Fibroblast of mammary gland (primary cell): ENCODE data around the gene ARRDC1.

ENCODE experiments used
- DNase-seq: peaks from one replicate; pipeline ENCODE4 v3.0.0-alpha.2; 2010; ENCODE audit warnings: low read depth
- H3K4me3 ChIP-seq: 2 replicates; pipeline ENCODE4 v1.5.1; 2011; ENCODE audit warnings: low read depth, mild to moderate bottlenecking, low read length, moderate library complexity; ENCODE audit not compliant: control insufficient read depth
- TF ChIP-seq, protein P1 (sequence below): conservative IDR thresholded peaks from 2 replicates; pipeline ENCODE4 v1.5.1; 2011; ENCODE audit warnings: low read depth, low read length, inconsistent platforms; ENCODE audit not compliant: control insufficient read depth, insufficient read depth

Gene ARRDC1

DNA sequence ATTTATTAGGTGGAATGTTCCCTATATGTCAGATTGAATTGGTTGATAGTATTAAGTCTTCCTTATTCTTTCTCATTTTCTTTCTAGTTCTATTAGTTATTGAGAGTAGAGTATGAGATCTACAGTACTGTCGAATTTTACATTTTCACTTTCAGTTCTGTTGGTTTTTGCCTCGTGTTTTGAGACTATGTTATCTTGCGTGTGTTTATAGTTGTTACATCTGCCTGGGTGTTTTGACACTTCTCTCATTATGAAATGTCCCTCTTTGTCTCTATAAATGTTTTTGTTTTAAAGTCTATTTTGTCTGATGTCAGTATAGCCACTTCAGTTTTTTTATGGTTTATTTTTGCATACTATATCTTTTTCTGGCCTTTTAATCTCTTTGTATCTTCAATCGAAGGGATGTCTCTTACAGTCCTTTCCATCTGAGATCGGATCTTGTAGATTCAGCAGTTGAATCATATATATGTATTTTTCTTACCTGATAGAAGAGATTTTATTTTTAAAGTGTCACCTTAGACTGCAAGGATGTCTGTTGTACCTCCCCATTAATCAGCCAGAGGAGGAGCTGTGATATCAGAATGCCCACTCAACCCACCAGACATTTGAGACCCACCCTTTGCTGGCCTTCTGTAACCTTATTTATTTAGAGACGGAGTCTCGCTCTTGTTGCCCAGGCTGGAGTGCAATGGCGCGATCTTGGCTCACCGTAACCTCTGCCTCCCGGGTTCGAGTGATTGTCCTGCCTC lies 34.0 kb downstream of the ARRDC1 start:
- TF ChIP-seq, protein P1, sequence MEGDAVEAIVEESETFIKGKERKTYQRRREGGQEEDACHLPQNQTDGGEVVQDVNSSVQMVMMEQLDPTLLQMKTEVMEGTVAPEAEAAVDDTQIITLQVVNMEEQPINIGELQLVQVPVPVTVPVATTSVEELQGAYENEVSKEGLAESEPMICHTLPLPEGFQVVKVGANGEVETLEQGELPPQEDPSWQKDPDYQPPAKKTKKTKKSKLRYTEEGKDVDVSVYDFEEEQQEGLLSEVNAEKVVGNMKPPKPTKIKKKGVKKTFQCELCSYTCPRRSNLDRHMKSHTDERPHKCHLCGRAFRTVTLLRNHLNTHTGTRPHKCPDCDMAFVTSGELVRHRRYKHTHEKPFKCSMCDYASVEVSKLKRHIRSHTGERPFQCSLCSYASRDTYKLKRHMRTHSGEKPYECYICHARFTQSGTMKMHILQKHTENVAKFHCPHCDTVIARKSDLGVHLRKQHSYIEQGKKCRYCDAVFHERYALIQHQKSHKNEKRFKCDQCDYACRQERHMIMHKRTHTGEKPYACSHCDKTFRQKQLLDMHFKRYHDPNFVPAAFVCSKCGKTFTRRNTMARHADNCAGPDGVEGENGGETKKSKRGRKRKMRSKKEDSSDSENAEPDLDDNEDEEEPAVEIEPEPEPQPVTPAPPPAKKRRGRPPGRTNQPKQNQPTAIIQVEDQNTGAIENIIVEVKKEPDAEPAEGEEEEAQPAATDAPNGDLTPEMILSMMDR: no peak
- DNase-seq: peak; percentile 23
- no peak overlapping the region for H3K4me3 ChIP-seq

DNA sequence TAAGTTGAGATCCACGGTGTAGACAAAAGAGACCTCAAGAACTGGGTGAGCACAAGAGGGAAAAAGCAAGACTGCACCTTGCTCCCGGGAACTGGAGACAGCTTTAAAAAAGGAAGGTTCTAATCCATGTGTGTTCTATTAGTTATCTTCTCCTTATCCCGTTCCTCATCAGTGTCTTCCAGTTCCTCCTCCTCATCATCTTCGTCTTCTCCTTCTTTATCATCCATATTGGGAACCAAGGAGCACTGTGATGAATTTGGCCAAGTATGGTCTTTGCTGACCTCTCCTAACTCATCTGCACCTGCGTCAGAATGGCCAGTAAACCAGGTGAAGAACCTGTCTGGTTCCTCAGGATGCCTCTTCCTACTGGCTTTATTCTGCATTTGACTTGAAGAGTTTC lies 35.4 kb downstream of the ARRDC1 start:
- no peak overlapping the region for H3K4me3 ChIP-seq
- TF ChIP-seq, protein P1: no peak
- no peak for DNase-seq

DNA sequence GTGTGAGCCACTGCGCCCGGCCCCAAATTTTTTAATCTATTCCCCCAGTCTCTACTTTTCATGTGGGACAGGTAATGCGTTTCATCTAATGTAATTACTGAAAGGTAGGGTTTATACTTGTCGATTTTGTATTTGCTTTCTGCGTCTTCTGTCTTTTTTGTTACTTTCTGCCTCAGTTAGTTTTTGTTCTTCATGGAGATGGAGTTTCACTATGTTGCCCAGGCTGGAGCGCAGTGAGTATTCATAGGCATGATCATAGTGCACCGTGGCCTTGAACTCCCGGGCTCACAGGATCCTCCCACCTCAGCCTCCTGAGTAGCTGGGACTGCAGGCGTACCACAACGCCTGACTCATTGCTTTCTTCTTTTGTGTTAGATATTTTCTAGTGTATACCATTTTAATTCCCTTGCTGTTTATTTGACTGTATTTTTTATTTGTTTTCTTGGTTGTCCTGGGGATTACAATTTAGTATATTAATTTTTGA lies 36.7 kb downstream of the ARRDC1 start:
- DNase-seq: no peak
- TF ChIP-seq, protein P1: no peak

DNA sequence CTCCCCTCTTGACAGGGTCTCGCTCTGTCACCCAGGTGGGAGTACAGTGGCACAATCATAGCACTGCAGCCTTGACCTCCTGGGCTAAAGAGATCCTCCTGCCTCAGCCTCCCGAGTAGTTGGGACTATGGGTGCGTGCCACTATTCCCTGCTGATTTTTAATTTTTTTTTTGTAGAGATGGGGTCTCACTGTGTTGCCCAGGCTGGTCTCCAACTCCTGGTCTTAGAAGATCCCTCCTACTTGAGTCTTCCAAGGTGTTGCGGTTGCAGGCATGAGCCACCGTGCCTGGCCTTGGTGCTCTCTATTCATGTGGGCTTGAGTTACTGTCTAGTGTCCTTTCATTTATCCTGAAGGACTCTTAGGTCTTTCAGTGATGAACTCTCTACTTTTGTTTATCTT lies 37.4 kb downstream of the ARRDC1 start:
- H3K4me3 ChIP-seq: no peak overlapping the region
- TF ChIP-seq, protein P1: no peak

More for the DNA sequence above, 36.7 kb downstream of the ARRDC1 start:
- no peak overlapping the region for H3K4me3 ChIP-seq

DNA sequence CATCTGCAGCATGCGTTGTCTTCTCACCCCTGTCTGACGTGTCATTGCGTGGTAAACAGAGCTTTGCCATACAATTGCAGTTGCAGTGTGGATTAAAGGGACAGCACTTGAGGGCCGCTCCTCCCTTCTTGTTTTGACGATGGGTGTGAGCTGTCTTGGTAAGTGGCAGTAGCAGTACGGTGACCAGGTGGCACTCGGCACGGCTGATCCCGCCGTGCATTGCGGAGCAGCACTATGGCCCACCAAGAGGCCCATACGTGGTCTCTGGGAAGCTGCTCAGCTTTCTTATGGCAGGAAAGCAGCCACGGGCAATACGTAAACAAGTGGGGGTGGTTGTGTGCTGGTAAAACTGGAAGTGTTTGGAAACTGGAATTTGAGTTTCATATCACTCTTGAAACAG lies 38.4 kb downstream of the ARRDC1 start:
- H3K4me3 ChIP-seq: no peak overlapping the region
- TF ChIP-seq, protein P1: no peak
- DNase-seq: no peak

More for the DNA sequence above, 37.4 kb downstream of the ARRDC1 start:
- DNase-seq: no peak

DNA sequence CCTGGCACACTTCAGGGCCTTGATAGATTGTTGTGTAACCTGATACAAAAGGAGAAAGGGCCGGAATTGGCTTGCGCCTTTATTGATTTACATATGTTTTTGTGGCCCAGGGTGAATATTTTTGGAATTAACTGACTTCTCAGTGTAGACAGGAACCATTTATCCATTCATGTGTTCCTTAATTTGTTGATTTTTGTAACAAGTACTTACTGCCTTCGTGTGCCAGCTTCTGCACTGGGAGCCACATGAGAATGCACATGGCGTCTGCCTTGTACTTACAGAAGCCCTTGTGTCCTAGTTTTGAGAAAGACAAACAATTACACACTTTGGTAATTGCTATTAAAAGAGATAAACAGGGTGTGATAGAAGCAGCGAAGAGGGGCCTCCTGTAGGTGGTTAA lies 39.7 kb downstream of the ARRDC1 start:
- DNase-seq: no peak
- TF ChIP-seq, protein P1: no peak
- H3K4me3 ChIP-seq: no peak overlapping the region
